Heart left ventricle (tissue), 16 donors: ENCODE measurements around the gene TSPYL6. TPM values are rescaled to one million over a fixed set of nuclear protein-coding genes. Genes with fewer than 3 reads are reported as not detected.

Source experiments
- ATAC-seq, 4 donors: fragments of 200-7000 bp; cut with Tn5 transposase; one replicate each; pipeline ENCODE4 v1.9.1; 2020 to 2022; ENCODE audit warnings: moderate library complexity in 4 of 4, mild to moderate bottlenecking in 3 of 4, moderate number of reproducible peaks in 1 of 4
- DNase-seq, 5 donors: peaks; one replicate each; pipeline ENCODE4 v3.0.0-alpha.2; 2020
- H3K27ac ChIP-seq, 12 donors: fragments of 200-600 bp; sonication (generic) in 4 of 12; one replicate each; pipeline versions ENCODE4 v1.5.0 to v1.8.0; 2016 to 2022; ENCODE audit warnings: mild to moderate bottlenecking in 2 of 12
- H3K27me3 ChIP-seq, 9 donors: fragments of 200-600 bp; sonication (generic) in 2 of 9; one replicate each; pipeline versions ENCODE4 v1.5.1 to v1.8.0; 2016 to 2022; ENCODE audit warnings: mild to moderate bottlenecking in 3 of 9
- H3K36me3 ChIP-seq, 9 donors: fragments of 200-600 bp; sonication (generic) in 2 of 9; one replicate each; pipeline versions ENCODE4 v1.5.0 to v1.8.0; 2018 to 2022; ENCODE audit warnings: mild to moderate bottlenecking in 2 of 9
- H3K4me1 ChIP-seq, 12 donors: fragments of 200-600 bp; sonication (generic) in 4 of 12; one replicate each; pipeline versions ENCODE4 v1.5.0 to v1.8.0; 2016 to 2022; ENCODE audit warnings: mild to moderate bottlenecking in 3 of 12
- H3K4me3 ChIP-seq, 12 donors: fragments of 200-600 bp; sonication (generic) in 4 of 12; one replicate each; pipeline versions ENCODE4 v1.5.0 to v1.8.0; 2017 to 2022; ENCODE audit warnings: mild to moderate bottlenecking in 9 of 12, moderate library complexity in 4 of 12
- H3K9me3 ChIP-seq, 12 donors: fragments of 200-600 bp; sonication (generic) in 4 of 12; one replicate each; pipeline versions ENCODE4 v1.5.0 to v1.8.0; 2016 to 2022; ENCODE audit warnings: mild to moderate bottlenecking in 1 of 12
- POLR2A ChIP-seq, 2 donors: fragments of 450-650 bp; IDR thresholded peaks; one replicate each; pipeline ENCODE4 v1.6.1; 2017; ENCODE audit warnings: antibody characterized with exemption in 2 of 2, mild to moderate bottlenecking in 2 of 2, moderate library complexity in 2 of 2
- WGBS, 4 donors: extraction: QIAGEN DNeasy Blood & Tissue Kit in 2 of 4; methylation state at CpG; one replicate each; pipeline versions ENCODE4 v1.1.5 to v1.1.7; 2013 to 2018; 5-methylcytosine and 5-hydroxymethylcytosine counted together
- intact Hi-C, 10 donors: fragments of 100-400 bp; cut with DNase I; formaldehyde crosslinking; loops; one replicate each; pipeline versions ENCODE4 v1.11.1 to v1.14.2; 2022
- polyA plus RNA-seq, 2 donors: library from polyadenylated mRNA; stranded (reverse); fragments of 200-250 nt; gene quantifications; one replicate each; pipeline ENCODE4 v1.2.3, GENCODE V29; 2013
- total RNA-seq, 9 donors: library from RNA; depleted of rRNA in 2 of 9; stranded (reverse); fragments of >200 nt in 2 of 9; fragmentation: NEBNext Ultra II Directional in 3 of 9; extraction: Animal tissue kit (Norgen Biotek cat#: 25700) in 3 of 9; gene quantifications; one replicate each; pipeline versions ENCODE4 v1.1.0 to v1.2.4, GENCODE V29; 2016 to 2023
- TF ChIP-seq, protein P1 (sequence below), 12 donors: fragments of 200-600 bp; sonication (generic) in 4 of 12; IDR thresholded peaks; one replicate each; pipeline versions ENCODE4 v1.5.0 to v1.8.0; 2018 to 2022; ENCODE audit warnings: antibody characterized with exemption in 12 of 12, mild to moderate bottlenecking in 5 of 12
- donor health status: ischemic (EF 13 %, LVEDD 7.1; RV severe dilation, severe dysfunction).
- donor health status: healthy with polysubstance abuse.
- donor health status: DM: no; HTN: yes; CAD: no.
- donor health status: DM: no; HTN: no; CAD: no.
- donor health status: ischemic (EF 25% LVEDD 6.9; RV normal size, moderate dysfunction).
- donor health status: ischemic (EF 25% LVEDD 5.7; RV mildly dilated, moderate dysfunction).
- donor health status: healthy.
- donor health status: DM: yes; HTN: yes; CAD: no.
- donor health status: ischemic (EF 35%, LVEDD 5.7; RV mildly dilated, moderate dysfunction).
- donor health status: nonischemic (EF 11% LVEDD 7.7; RV severe dilation, severe dysfunction).
- donor health status: DM: yes; HTN: yes; CAD: no.
- donor health status: PGD.
- donor health status: ischemic (EF 29% LVEDD 5.4; RV normal size, mild dysfunction).
- donor health status: nonischemic (EF 23%, LVEDD 6.1; RV moderate dilation, normal function).

TSPYL6 gene
- total and polyA plus RNA-seq, 11 donors, result 0.03 to 0.12 (median 0.08) TPM; not detected in 8

DNA sequence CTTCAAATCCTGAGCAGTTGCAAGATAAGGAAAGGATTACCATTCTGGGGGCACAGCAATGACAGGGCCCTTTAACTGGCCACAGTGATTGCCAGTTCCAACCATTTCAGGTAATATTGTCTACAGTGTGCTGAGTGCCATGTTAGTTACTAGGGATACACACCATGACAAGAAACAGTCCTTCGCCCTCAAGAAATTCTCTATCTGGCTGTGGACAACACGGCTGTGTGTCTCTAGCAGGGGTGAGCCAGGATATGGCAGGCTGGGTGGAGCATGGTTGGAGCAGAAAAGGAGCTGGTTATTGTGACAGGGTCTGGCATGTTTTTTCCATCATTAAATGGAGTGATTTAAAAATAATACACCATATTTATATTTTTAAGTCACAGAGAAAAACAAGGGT is 31.0 kb downstream of the TSPYL6 start:
- H3K9me3 ChIP-seq, result no peaks in the 10 kb centered on the region
- peak in 3 of 4 donors; percentile 36 to 63 (median 47) for ATAC-seq
- 58 to 65% (median 61%) methylated on average over 2 of the region's 2 CpGs for WGBS, 4 donors
- no peak for DNase-seq
- H3K4me3 ChIP-seq, result no peak overlapping the region
- peaks cover 0 to 50% (median 27%) of the 10 kb centered on the region in 12 donors for H3K4me1 ChIP-seq
- no peaks in the 10 kb centered on the region for H3K27me3 ChIP-seq
- H3K27ac ChIP-seq, result no peak overlapping the region
- no peaks in the 10 kb centered on the region for H3K36me3 ChIP-seq
- intact Hi-C loops, result loop anchor here in 3 of 10 donors (5.0 to 10.0 kb wide), 3 partner anchors 90 to 102 kb away; no protein-coding TSS in a partner anchor
- no peak for TF ChIP-seq POLR2A (IDR thresholded peaks at IDR 0.05)
- TF ChIP-seq, protein P1, sequence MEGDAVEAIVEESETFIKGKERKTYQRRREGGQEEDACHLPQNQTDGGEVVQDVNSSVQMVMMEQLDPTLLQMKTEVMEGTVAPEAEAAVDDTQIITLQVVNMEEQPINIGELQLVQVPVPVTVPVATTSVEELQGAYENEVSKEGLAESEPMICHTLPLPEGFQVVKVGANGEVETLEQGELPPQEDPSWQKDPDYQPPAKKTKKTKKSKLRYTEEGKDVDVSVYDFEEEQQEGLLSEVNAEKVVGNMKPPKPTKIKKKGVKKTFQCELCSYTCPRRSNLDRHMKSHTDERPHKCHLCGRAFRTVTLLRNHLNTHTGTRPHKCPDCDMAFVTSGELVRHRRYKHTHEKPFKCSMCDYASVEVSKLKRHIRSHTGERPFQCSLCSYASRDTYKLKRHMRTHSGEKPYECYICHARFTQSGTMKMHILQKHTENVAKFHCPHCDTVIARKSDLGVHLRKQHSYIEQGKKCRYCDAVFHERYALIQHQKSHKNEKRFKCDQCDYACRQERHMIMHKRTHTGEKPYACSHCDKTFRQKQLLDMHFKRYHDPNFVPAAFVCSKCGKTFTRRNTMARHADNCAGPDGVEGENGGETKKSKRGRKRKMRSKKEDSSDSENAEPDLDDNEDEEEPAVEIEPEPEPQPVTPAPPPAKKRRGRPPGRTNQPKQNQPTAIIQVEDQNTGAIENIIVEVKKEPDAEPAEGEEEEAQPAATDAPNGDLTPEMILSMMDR (IDR thresholded peaks at IDR 0.05), result no peak

DNA sequence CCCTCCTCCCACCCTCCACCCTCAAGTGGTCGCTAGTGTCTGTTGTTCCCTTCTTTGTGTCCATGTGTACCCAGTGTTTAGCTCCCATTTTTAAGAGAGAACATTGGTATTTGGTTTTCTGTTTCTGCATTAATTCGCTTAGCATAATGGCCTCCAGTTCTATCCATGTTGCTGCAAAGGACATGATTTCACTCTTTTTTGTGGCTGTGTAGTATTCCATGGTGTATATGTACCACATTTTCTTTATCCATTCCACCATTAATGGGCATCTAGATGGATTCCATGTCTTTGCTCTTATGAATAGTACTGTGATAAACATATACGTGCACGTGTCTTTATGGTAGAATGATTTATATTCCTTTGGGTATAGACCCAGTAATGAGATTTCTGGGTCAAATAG is 42.9 kb downstream of the TSPYL6 start:
- WGBS, 4 donors, result 96 to 98% (median 98%) methylated on average over 4 of the region's 4 CpGs
- intact Hi-C loops, result no loop called here
- Histone ChIP-seq H3K27me3 (no peaks in the 10 kb centered on the region), H3K36me3 (no peaks in the 10 kb centered on the region), H3K4me3 (no peak overlapping the region), H3K4me1 (peaks cover 0 to 28% (median 15%) of the 10 kb centered on the region in 12 donors), H3K9me3 (peaks cover 0 to 21% (median 2%) of the 10 kb centered on the region in 12 donors), H3K27ac (peak overlapping the region in 2 of 12 donors; percentile 3 to 41)
- DNase-seq, result no peak
- TF ChIP-seq POLR2A (IDR thresholded peaks at IDR 0.05), result no peak
- no peak for ATAC-seq

DNA sequence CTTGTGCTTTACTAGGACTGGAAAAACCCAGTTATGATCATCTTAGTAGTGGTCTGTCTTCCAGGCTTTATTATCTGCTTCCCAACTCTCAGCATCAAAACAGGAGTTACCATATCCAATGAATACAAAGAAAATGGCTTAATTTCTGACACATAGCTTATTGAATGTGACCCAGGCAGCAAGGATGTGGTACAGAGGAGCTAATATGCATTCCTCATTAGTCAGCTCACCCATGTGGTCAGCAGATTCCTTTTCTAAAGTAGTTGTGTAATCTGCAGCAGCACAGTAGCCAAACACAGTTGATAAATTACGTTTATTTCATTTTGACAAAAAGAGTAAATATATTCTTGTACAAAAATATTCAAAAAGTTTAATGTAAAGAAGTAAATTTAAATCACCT is 43.6 kb downstream of the TSPYL6 start:
- WGBS, 4 donors, result 41 to 78% (median 54%) methylated on average over 1 of the region's 1 CpG
- H3K27ac ChIP-seq, result peak overlapping the region in 2 of 12 donors; percentile 4 to 41
- DNase-seq (no peak), ATAC-seq (peak in 3 of 4 donors; percentile 74 to 81 (median 79))
- no peak for TF ChIP-seq POLR2A (IDR thresholded peaks at IDR 0.05)
- TF ChIP-seq, protein P1 (IDR thresholded peaks at IDR 0.05), result no peak
- peaks cover 0 to 34% (median 21%) of the 10 kb centered on the region in 12 donors for H3K4me1 ChIP-seq
- H3K4me3 ChIP-seq, result no peak overlapping the region
- intact Hi-C loops, result no loop called here
- H3K36me3 ChIP-seq, result no peaks in the 10 kb centered on the region
- no peaks in the 10 kb centered on the region for H3K27me3 ChIP-seq
- peaks cover 0 to 21% (median 2%) of the 10 kb centered on the region in 12 donors for H3K9me3 ChIP-seq

DNA sequence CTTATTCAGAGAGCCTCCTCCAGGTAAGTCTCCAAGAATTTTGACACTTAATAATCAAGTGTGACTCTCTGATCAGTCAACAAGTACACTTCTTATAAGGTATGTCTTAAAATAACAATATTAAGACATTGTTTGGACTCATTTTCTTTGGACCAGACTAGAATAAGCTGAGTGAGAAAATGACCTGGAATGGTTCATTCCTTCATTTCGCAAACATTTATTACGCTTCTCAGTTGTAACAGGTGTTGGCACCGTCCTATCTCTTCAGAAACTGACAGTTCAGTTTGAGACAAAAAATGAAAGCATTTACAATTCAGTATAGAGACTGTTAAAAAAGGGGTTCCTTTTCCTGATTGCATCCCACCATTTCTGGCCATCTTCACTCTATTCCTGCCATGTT is 46.6 kb downstream of the TSPYL6 start:
- Histone ChIP-seq H3K36me3 (no peaks in the 10 kb centered on the region), H3K9me3 (peaks cover 0 to 8% (median 0%) of the 10 kb centered on the region in 12 donors), H3K4me1 (peaks cover 0 to 45% (median 28%) of the 10 kb centered on the region in 12 donors), H3K27ac (peak overlapping the region; percentile 15 to 83 (median 62)), H3K4me3 (no peak overlapping the region), H3K27me3 (no peaks in the 10 kb centered on the region)
- ATAC-seq, result peak in 1 of 4 donors; percentile 17
- intact Hi-C loops, result loop anchor here in 8 of 10 donors (2.0 to 10.0 kb wide), 13 partner anchors 57 to 495 kb away; partner anchors contain the start of gene SPTBN1 (in 2 of the 8)
- TF ChIP-seq, protein P1 (IDR thresholded peaks at IDR 0.05), result no peak
- TF ChIP-seq POLR2A (IDR thresholded peaks at IDR 0.05), result no peak
- 86 to 96% (median 89%) methylated on average over 3 of the region's 3 CpGs for WGBS, 4 donors
- DNase-seq, result no peak
